Inflammatory macrophage treated with lipopolysaccharide for 1 hour (primary cell): ENCODE results near the gene C20orf141.

ENCODE experiments used
- DNase-seq, 2 donors: peaks; one replicate each; pipeline ENCODE4 v3.0.0-alpha.2; 2020 to 2022

C20orf141 gene

GRCh38 chr20:2851086-2851485 lies 36.3 kb downstream of the C20orf141 start:
- DNase-seq: no peak

GRCh38 chr20:2858591-2858990 lies 43.8 kb downstream of the C20orf141 start:
- DNase-seq: no peak

- DNase-seq: no peak
Observed at GRCh38 chr20:2859330-2860121, 44.7 kb downstream of the C20orf141 start.

GRCh38 chr20:2864626-2865025 lies 49.8 kb downstream of the C20orf141 start:
- no peak for DNase-seq

- DNase-seq: no peak
Observed at GRCh38 chr20:2865101-2865500, 50.3 kb downstream of the C20orf141 start.
